Measurements from ENCODE around the gene C1QTNF2. TPM values are rescaled to one million over a fixed set of nuclear protein-coding genes. Genes with fewer than 3 reads are reported as not detected.
"Not testable (repeated sequence)": the region's sequence is repeated elsewhere in the genome, so short reads cannot be mapped to it uniquely, and the experiment has no call there.

The C1QTNF2 gene
- total and polyA plus RNA-seq, 2 of the 13 experiments (the other 11 are each of a cell fraction or from before 2014, with no cell fraction given), result not detected

GRCh38 chr5:160341309-160341870 is 29.0 kb downstream of the C1QTNF2 start:
- in situ Hi-C loops (cut with HindIII; ENCODE audit: extremely low pct_ligation_motif_present, low pct_unique_long_range_greater_than_20kb), result no loop called here
- H3K27me3 ChIP-seq (ENCODE audit: control insufficient read depth in 1 of 2, insufficient read depth in 2 of 2, low read length in 2 of 2), result no peaks in the 10 kb centered on the region; a peak in 1 of 5 replicates
- no TSS peak for BruUV-seq (replicated peaks)
- no peak for FAIRE-seq
- no peak for DNase-seq (ENCODE audit: low spot score)
- ChIA-PET CTCF (ENCODE audit: low intra/inter-chr PET ratio, low total read pairs) (interaction anchor here (1.1 kb wide), 1 partner anchor 142 kb away, joined by 3 read pairs; no protein-coding TSS in a partner anchor), POLR2A (no interaction called here)
- intact Hi-C loops (cut with micrococcal nuclease; ENCODE audit: unreplicated experiment), result no loop called here
- H3K9ac ChIP-seq (ENCODE audit: insufficient read depth, low read depth, low read length), result no peak overlapping the region
- H2AFZ ChIP-seq (ENCODE audit: low read length), result no peak overlapping the region
- no peaks in the 10 kb centered on the region for H4K20me1 ChIP-seq (ENCODE audit: insufficient read depth, low read length)
- no peaks in the 10 kb centered on the region for H3K4me1 ChIP-seq (ENCODE audit: insufficient read depth, low read length)
- no peak overlapping the region for H3K4me2 ChIP-seq (ENCODE audit: low read depth, low read length)
- H3K36me3 ChIP-seq (replicated peaks in 1 of 2; ENCODE audit: control insufficient read depth in 1 of 2, insufficient read depth in 2 of 2, low read length in 2 of 2), result no peaks in the 10 kb centered on the region
- H3K9me3 ChIP-seq (ENCODE audit: low read length), result no peaks in the 10 kb centered on the region
- ATAC-seq, result no peak
- TF ChIP-seq FOXO1 (CRISPR knock-in tag; IDR thresholded peaks at IDR 0.05), result no peak
- TF ChIP-seq DBP (CRISPR knock-in tag; IDR thresholded peaks at IDR 0.05; ENCODE audit: not compliant biosample characterization), result no peak
- TF ChIP-seq FOXK2 (IDR thresholded peaks at IDR 0.05), result no peak
- 26% methylated on average over 6 of the region's 6 CpGs for WGBS (ENCODE audit: low lambda C conversion rate)
- H3K27ac ChIP-seq (ENCODE audit: extremely low read length, insufficient read depth, low read length), result no peak overlapping the region
- no peak overlapping the region for H3K4me3 ChIP-seq (replicated peaks in 1 of 3; ENCODE audit: insufficient read depth in 1 of 3, low read depth in 2 of 3, low read length in 3 of 3)
- no peaks in the 10 kb centered on the region for H3K79me2 ChIP-seq (ENCODE audit: insufficient read depth, low read length)

- in situ Hi-C loops (cut with HindIII; ENCODE audit: extremely low pct_ligation_motif_present, low pct_unique_long_range_greater_than_20kb); H4K20me1 ChIP-seq (ENCODE audit: insufficient read depth, low read length); H3K36me3 ChIP-seq (replicated peaks in 1 of 2; ENCODE audit: control insufficient read depth in 1 of 2, insufficient read depth in 2 of 2, low read length in 2 of 2); H3K4me3 ChIP-seq (replicated peaks in 1 of 3; ENCODE audit: insufficient read depth in 1 of 3, low read depth in 2 of 3, low read length in 3 of 3); H3K4me1 ChIP-seq (ENCODE audit: insufficient read depth, low read length); H3K27ac ChIP-seq (ENCODE audit: extremely low read length, insufficient read depth, low read length); BruUV-seq (replicated peaks); intact Hi-C loops (cut with micrococcal nuclease; ENCODE audit: unreplicated experiment); H2AFZ ChIP-seq (ENCODE audit: low read length); FAIRE-seq; H3K79me2 ChIP-seq (ENCODE audit: insufficient read depth, low read length); POLR2A ChIA-PET; ATAC-seq; H3K9ac ChIP-seq (ENCODE audit: insufficient read depth, low read depth, low read length); H3K9me3 ChIP-seq (ENCODE audit: low read length); DNase-seq (ENCODE audit: low spot score); H3K4me2 ChIP-seq (ENCODE audit: low read depth, low read length); H3K27me3 ChIP-seq (ENCODE audit: control insufficient read depth in 1 of 2, insufficient read depth in 2 of 2, low read length in 2 of 2): not testable (repeated sequence)
- CTCF ChIA-PET (ENCODE audit: low intra/inter-chr PET ratio, low total read pairs), result interaction anchor here (1.1 kb wide), 1 partner anchor 141 kb away, joined by 3 read pairs; no protein-coding TSS in a partner anchor
Observed at GRCh38 chr5:160340513-160340912, 29.9 kb downstream of the C1QTNF2 start.
